DMS153 treated with DMSO at 0.1 percent for 48 hours (cell line): ENCODE results near the gene FAM76B.
"Not testable (repeated sequence)": the region's sequence is repeated elsewhere in the genome, so short reads cannot be mapped to it uniquely, and the experiment has no call there.

Source experiments
- DNase-seq: peaks from one replicate; lab custom pipeline; 2025; ENCODE audit not compliant: unreplicated experiment; lab: John Stamatoyannopoulos, UW

FAM76B gene

DNA sequence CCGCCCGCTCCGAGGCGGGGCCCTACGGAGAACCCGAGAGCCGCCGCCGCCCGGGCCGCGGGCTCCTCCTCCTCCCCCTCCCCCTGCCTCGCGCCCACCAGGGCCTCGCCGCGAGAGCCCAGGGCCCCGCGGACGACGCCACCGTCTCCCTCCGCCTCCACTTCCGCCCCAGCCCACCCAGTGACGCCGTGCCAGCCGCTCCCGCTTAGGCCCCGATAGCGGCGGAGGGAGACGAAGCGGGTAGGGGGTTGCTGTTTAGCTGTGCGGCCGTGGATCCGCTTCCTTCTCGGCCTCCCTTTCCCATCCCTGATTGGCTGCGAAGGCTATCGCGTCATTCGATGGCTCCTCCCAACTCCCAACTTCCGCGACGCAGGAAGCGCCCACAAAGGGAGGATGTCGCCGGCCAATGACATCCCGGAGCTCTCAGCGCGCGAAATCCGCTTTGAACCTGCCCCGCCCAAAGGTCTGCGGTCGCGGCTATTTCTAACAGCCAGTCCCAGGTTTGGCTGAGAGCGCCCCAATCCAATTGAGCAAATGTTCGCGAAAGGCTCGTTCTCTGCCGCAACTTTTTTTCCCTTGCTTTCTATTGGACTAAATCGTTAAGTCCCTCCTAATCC is at the start of gene FAM76B:
FAM76B (minus strand) TSS at position 277 of the 617 bp plus-strand sequence. CDS start 304 bp downstream, outside the sequence.
- peak; percentile 94 for DNase-seq

DNA sequence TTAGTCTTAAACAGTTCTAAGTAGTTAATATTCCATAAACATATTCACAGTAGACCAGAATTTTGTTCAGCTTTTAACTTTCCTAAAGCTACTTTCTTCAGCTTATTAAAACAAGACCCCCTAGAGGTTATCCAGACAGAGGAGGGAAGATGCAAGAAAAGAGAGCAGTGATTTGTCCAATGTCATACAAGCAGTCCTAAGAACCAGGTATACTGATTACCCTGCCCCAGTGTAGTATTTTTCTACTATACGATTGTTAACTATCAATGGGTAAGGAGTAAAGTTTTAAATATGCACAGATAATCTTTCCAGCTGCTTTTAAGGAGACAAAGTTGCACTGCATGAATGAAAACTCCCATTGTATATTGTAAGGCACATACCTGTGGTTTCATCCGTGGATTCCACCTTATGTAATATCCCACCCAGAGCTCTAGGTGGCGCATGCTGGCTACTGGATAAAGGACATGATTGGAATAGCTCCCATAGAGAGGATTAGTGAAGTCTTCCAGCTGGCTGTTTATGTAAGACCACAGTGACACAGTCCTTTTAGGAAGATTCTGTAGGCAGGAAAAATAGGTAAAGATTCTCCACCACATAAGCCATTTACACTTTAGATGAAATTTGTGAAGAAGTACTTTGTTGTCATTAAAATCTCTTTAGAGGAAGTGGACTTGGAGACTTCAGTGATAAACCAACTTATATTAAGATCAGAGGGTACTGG is 46.3 kb upstream of the FAM76B start:
- DNase-seq = peak; percentile 39

DNA sequence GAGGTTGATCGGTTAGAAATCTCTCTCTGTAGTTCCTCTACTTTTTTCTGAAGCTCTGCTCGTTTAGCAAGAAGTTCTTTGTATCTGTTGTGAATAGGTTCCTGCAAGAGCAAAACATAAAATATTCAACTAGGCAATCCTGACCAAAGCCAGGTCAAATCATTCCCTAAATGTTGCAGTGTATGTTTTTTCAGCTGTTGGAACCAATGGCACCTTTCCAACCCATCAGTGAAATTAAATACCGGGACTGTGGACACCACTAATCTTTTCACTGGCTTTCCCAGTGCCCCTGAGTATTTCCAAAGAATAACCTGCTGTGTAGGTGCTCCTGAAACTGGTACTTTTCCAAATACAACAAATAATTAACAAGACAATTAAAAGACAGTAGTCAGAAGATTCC is 45.8 kb upstream of the FAM76B start:
- no peak for DNase-seq

DNA sequence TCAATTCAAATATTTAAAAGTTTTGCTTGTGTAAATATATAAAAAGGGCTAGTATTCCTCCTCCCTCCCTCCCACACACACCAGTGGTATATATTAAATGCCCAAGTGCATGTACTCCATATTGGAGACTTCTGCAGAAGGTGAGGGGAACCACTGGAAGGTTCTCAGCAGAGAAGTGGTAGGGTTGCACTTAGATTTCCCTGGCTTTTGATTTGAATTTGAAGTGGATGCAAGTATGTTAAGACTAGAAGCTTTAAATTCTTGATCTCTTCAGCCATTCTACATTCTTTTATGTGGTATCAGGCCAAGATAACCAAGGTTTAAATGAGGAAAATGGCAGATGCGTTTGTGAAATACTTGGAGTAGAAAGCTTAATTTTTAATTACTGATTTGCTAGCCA is 43.8 kb upstream of the FAM76B start:
- DNase-seq = no peak

DNA sequence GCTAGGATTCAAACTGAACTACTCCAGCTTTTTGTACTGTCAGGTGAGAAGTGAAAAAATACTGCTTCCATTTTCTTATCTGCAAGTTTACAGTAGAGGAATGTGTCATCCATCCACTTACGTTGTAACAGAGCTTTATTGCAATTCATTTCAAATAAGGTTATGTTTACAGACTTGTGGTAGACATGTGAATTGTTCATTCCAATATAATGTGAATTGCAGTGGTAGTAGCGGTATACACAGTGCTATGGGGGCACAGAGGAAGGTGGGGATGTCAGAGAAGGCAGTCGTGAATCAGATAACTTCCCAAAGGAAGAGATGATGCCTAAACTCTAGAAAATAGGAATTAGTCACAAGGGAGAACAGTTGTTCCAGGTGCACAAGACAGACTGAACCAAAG is 43.2 kb upstream of the FAM76B start:
- DNase-seq = no peak

DNA sequence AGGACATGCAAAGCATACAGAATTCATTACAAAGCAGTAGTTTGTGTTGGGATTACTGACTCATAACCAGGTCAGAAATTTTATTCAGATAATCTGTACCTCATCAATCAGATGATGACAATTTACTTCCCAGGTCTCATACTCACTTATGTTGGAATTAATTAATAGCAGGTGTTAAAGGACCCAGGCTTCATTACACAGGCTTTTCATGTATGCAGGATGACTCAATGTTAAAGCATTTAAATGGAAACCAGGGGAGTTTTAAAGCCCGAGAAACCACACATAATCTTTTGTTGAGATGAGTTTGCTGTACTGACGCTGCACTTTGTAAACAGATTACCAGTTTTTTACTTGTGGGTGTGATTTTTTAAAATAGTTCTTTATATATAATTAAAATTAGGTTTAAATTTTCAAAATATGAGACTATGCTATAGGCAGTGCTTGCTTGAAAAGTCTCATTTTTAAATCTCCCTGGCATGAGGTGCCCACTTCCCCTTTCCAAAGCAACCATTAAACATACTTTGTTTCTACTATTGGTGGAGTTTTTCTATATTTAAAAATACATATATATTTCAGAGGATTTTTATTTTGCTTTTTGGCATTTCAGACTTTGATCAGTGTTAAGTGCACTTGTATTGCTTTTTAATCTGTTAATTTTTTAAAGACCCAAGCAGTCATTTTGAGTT is 41.8 kb upstream of the FAM76B start:
- DNase-seq = no peak

DNA sequence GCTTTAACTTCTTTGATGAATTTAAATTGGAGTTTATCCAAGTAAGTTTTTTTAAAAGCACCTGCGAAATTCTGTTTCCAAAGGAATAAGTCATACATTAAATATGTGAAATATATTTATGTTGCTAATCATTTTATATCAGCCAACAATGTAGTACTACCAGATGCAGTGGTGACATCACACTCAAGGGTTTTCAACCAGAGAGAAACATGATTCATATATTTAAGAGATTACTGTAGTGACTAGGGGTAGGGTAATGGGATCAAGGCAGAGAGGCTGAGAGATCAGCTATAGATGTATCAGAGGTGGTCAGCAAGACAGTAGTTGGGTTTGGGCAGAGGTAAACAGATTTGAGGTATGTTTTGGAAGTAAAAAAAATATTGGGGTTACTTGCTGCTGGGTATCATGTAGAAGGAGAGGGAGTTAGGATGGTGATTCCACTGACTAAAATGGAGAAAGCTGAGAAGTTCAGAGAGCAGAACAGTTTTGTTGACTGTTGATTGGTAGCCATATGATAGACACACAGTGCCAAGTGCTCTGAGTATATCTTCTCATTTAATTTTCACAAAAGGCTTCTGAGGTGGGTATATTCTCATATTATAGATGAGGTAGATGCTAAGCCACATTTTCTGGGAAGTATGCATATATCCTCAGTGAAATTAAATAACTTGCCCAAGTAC is 40.1 kb upstream of the FAM76B start:
- DNase-seq = no peak

DNA sequence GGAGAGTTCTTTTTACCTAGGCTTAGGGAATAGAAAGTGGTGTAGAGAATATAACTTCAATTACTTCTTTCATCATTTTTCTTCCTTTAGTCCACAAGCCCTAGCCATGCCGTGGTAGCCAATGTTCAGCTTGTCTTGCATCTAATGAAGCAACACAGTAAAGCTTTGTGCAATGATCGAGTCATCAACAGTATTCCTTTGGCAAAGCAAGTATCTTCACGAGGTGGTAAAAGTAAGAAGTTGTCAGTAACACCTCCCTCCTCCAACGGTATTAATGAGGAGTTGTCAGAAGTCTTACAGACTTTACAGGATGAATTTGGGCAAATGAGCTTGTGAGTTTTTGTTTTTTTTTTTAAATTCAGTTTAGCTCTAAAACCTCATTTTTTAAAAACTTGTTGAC is 38.1 kb upstream of the FAM76B start:
- DNase-seq = no peak

DNA sequence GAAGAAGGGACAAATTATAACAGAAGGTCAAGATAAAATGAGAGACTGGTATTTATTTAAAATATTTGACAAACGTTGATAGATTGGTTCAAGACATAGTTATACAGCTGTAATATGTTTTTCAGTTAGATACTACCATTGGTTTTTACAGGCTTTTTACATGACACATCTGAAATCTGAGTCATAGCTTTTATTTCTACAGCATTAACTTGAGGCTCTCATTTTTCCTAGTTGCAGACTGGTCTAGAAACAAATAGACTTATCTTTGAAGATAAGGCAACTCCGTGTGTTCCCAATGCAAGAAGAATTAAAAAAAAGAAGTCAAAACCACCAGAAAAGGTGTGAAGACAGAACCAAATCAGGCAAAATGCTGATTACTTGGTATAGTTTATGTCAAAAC is 32.1 kb upstream of the FAM76B start:
- no peak for DNase-seq

DNA sequence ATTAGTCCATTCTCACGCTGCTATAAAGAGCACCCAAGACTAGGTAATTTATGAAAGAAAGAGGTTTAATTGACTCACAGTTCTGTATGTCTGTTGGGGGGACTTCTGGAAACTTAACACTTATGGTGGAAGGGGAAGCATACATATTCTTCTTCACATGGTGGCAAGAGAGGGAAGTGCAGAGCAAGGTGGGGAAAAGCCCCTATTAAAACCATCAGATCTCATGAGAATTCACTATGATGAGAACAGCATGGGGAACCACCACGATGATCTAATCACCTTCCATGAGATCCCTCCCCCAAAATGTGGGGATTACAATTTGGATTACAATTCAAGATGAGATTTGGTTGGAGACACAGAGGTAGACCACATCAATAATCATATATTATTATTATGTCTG is 26.5 kb upstream of the FAM76B start:
- DNase-seq = no peak

DNA sequence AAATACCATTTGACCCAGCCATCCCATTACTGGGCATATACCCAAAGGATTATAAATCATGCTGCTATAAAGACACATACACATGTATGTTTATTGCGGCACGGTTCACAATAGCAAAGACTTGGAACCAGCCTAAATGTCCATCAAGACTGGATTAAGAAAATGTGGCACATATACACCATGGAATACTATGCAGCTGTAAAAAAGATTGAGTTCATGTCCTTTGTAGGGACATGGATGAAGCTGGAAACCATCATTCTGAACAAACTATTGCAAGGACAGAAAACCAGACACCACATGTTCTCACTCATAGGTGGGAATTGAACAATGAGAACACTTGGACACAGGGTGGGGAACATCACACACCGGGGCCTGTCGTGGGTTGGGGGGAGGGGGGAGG is 21.5 kb upstream of the FAM76B start:
- DNase-seq = not testable (repeated sequence)

DNA sequence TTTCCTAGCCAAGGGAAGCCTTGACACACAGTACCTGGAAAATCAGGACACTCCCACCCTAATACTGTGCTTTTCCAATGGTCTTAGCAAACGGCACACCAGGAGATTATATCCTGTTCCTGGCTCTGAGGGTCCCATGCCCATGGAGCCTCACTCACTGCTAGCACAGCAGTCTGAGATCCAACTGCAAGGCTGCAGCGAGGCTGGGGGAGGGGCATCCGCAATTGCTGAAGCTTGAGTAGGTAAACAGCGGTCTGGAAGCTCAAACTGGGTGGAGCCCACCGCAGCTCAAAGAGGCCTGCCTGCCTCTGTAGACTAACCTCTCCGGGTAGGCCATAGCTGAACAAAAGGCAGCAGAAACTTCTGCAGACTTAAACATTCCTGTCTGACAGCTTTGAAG is 16.9 kb upstream of the FAM76B start:
- not testable (repeated sequence) for DNase-seq

DNA sequence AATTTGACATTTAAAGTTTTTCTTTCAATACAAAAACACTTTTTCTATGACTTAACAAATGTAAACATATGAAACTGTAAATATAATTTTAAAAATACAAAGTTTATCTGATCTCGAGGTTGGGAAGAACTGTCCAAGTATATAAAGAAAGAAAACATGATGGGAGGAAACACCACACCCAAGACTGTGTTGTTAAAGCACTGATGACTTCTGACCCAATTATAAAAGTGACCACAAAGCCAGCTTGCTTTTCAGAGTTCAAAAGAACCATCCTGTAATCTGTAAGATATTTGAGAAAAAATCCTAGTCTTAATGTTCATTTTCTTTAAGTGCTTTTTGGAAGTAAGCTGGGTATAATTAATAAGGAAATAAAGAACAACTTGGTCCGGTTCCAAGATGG is 16.3 kb upstream of the FAM76B start:
- DNase-seq = no peak

DNA sequence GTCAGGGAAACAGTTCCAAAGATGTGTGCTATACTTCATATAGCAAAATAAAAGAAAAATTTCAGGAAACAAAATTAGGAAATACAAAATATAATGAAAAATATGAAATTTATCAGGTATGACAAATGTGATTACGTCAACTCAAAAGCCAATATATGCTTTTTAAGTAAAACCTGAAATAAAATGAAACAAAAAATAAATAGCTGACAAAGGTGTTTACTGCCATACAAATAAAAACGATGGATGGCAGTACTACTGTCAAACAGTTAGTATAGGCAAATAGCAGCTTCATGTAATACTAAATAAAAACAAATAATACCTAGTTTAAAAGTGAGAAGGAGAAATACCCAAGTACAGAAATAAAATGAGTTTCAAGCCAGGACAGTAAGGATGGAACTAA is 14.4 kb upstream of the FAM76B start:
- no peak for DNase-seq

DNA sequence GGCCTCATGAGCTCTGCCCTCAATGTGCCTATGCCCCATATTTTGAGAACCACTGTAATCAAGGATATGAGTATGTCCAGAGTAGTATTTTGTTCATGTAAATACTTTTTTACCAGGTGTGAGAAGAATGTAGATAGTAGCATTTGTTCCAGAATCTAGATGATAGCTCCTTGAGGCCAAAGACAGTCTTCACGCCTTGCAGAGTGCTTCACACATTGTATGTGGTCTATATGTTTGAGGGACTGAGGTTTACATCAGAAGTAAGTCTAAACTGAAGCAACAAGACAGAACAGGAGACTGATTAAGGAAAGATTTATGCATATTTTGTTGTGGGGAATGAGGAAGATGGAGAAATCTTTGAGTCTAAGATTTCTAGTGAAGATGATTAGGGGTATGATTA is 13.2 kb upstream of the FAM76B start:
- DNase-seq = no peak

DNA sequence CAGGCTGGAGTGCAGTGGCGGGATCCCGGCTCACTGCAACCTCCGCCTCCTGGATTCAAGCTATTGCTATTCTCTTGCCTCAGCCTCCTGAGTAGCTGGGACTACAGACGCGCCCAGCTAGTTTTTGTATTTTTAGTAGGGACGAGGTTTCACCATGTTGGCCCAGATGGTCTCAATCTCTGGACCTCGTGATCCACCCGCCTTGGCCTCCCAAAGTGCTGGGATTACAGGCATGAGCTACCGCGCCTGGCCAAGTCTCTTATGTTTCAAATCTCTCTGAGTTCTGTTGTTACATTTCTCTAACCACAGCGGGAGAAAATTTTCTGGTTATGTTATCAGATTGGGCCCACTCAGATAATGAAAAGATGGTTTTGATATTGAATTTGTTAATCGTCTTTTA is 10.9 kb upstream of the FAM76B start:
- DNase-seq = no peak

DNA sequence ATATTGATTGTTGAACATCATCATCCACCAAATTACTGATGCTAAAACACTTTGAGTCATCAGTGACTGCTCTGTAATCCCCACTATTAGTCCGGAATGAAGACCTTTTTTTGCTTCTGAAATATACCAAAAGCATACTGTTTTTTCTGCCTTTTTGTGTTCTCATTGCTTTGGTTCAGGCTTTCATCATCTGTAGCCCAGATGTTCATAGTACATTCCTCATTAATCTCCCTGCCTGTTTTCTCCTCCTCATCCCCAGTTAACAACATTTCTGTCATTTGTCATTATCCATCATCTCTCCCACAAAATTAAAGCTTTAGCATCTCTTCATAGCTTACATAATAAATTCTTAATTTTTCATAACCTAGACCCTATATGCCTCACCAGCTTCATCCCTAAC is 10.0 kb upstream of the FAM76B start:
- DNase-seq = no peak

DNA sequence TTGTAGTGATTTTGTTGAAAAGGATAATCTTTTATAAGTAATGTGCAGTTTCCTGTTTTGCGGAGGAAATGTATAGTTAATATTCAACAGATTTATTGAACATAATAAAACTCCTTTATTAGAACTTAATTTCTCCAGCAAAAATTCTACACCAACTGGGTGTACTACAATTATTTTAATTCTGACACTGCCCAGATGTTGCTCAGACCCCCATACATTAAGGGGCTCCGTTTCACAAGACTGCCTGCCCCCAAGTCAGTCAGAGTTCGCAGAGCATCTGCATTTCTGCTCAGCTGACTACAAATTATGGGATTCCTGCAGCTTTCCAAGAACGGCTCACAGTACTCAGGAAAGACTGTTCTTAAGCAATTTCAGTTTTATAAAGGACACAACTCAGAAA is 6.9 kb upstream of the FAM76B start:
- no peak for DNase-seq

DNA sequence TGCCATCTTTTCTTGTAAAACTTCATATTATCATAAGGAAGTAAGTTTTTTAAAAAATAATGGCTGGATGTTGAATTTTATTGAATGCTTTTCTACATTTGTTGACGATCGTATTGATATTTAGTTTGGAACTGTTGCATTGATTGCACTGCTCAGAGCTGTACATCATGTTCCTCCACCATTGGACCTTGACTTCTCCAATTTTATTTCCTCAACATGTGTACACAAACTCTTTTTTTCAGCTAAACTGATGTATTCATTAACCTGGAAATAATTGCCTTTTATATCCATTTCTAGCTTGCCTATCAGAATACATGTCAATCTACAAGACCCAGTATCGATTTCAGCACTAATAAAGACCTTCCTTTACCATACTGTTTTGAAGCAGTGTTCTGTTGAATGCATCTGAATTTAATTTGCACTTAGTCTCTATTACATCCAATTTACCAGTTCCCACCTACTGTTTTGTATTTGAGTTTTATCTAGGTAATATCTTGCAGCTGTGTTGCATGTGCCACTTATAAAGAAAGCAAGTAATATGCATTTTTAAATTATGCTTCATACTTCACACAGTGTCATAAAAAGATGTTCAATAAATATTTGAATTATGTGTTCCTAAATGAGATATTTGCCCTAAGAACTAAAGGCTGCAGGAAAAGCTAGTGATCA is 6.2 kb upstream of the FAM76B start:
- DNase-seq = no peak

DNA sequence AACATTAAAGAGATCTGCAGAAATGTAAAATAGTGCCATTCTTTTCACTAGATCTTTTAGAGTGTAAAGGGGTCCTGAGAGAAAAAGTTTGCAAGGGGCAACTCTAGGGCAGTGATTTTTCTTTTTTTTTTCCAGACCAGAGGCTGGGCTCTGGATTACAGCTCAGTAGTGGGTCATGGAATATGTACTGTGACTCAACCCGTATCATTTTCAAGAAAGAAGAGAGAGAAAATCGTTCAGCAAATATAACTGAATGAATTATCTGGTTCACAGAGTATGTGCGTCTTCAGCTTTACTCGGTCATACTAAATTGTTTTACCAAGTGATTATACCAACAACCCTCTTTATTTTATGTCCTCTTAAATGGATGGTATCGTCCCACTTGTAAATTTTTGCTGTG is 4.5 kb upstream of the FAM76B start:
- DNase-seq = no peak

DNA sequence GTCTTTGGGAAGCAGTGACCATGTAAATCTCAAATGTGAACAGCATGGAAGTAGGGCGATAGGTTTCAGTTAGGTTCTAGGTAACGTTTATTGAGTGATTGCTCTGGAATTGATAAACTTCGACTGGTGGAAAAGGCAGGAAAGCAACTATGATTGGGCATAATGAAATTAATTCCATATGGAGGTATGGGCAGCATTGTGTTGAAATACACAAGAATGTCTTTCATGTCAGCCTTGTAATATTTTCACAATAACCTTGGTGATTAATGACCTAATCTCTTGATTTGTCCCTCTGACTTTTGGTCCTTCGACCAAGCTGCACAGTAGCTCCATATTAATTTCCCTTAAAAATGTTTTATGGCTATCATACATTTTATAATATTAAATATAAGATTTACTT is 3.5 kb upstream of the FAM76B start:
- DNase-seq = no peak
